Bronchial epithelial cell (primary cell): Measurements from ENCODE around the gene RAB10. TPM values are rescaled to one million over a fixed set of nuclear protein-coding genes. Genes with fewer than 3 reads are reported as not detected.

Experiments
- DNase-seq: peaks from one replicate; pipeline ENCODE4 v3.0.0-alpha.2; 2010; ENCODE audit warnings: low read depth
- FAIRE-seq: peaks from 2 replicates; lab custom pipeline; 2011; peaks lifted over from hg19 to GRCh38; lab: Jason Lieb, UNC
- H3K27me3 ChIP-seq: 2 replicates; pipeline ENCODE4 v1.5.1; 2011; ENCODE audit warnings: low read length; ENCODE audit not compliant: control insufficient read depth, insufficient read depth
- H3K36me3 ChIP-seq: 2 replicates; pipeline ENCODE4 v1.5.1; 2011; ENCODE audit warnings: low read length; ENCODE audit not compliant: control insufficient read depth, insufficient read depth
- H3K4me3 ChIP-seq: 2 replicates; pipeline ENCODE4 v1.5.1; 2011; ENCODE audit warnings: mild to moderate bottlenecking, low read depth, low read length, control low read depth
- CTCF ChIP-seq: IDR thresholded peaks from 2 replicates; pipeline ENCODE4 v1.5.1; 2011; ENCODE audit warnings: mild to moderate bottlenecking, moderate library complexity, low read length, control low read depth, inconsistent platforms; ENCODE audit not compliant: insufficient read depth, severe bottlenecking
- total RNA-seq: library from RNA; depleted of rRNA; stranded (reverse); fragments of >200 nt; gene quantifications from 2 replicates; pipeline ENCODE4 v1.2.1, GENCODE V29; 2014

RAB10 gene
- total RNA-seq, 1 donor from 2014 or later = 308 TPM

- H3K36me3 ChIP-seq = peaks cover 11% of the 10 kb centered on the region
- no peaks in the 10 kb centered on the region for H3K27me3 ChIP-seq
- TF ChIP-seq CTCF = no peak
- no peak for DNase-seq
- H3K4me3 ChIP-seq = no peak overlapping the region
- FAIRE-seq = no peak
Observed at GRCh38 chr2:26114151-26114550, 80.3 kb downstream of the RAB10 start.

- no peak for TF ChIP-seq CTCF
- no peak for DNase-seq
- no peaks in the 10 kb centered on the region for H3K27me3 ChIP-seq
- no peak overlapping the region for H3K4me3 ChIP-seq
- FAIRE-seq = no peak
- peaks cover 3% of the 10 kb centered on the region for H3K36me3 ChIP-seq
Observed at GRCh38 chr2:26118682-26119081, 84.8 kb downstream of the RAB10 start.

GRCh38 chr2:26119521-26119920 lies 85.6 kb downstream of the RAB10 start:
- DNase-seq (no peak), FAIRE-seq (no peak)
- Histone ChIP-seq H3K4me3 (no peak overlapping the region), H3K36me3 (peaks cover 3% of the 10 kb centered on the region), H3K27me3 (no peaks in the 10 kb centered on the region)
- TF ChIP-seq CTCF = no peak

GRCh38 chr2:26122630-26123029 lies 88.7 kb downstream of the RAB10 start:
- Histone ChIP-seq H3K4me3 (no peak overlapping the region), H3K27me3 (no peaks in the 10 kb centered on the region), H3K36me3 (peaks cover 3% of the 10 kb centered on the region)
- FAIRE-seq (no peak), DNase-seq (no peak)
- no peak for TF ChIP-seq CTCF

GRCh38 chr2:26123426-26123825 lies 89.5 kb downstream of the RAB10 start:
- Histone ChIP-seq H3K36me3 (peaks cover 6% of the 10 kb centered on the region), H3K4me3 (no peak overlapping the region), H3K27me3 (no peaks in the 10 kb centered on the region)
- TF ChIP-seq CTCF = no peak
- FAIRE-seq = no peak
- no peak for DNase-seq

GRCh38 chr2:26126074-26126473 lies 92.2 kb downstream of the RAB10 start:
- DNase-seq (no peak), FAIRE-seq (no peak)
- no peak overlapping the region for H3K4me3 ChIP-seq
- no peaks in the 10 kb centered on the region for H3K27me3 ChIP-seq
- no peak for TF ChIP-seq CTCF
- peaks cover 10% of the 10 kb centered on the region for H3K36me3 ChIP-seq
